Measurements from ENCODE around the gene SI. TPM values are rescaled to one million over a fixed set of nuclear protein-coding genes. Genes with fewer than 3 reads are reported as not detected.
"Not testable (repeated sequence)": the region's sequence is repeated elsewhere in the genome, so short reads cannot be mapped to it uniquely, and the experiment has no call there.

The SI gene
- total RNA-seq, 2 donors from 2014 or later, result not detected

DNA sequence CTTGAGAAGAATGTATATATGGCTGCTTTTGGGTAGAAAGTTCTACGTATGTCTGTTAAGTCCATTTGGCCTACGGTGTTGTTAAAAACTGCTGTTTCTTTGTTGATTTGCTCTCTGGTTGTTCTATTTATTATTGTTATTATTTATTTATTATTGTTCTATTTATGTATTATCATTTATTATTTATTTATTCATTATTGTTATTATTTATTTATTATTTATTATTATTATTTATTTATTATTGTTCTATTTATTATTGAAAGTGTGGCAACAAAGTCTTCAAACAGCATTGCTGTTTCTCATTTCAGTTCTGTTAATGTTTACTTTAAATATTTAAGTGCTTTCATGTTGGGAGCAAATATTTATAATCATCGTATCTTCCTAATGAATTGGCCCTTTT, 66.7 kb downstream of the SI start:
- H3K4me1 ChIP-seq (ENCODE audit: control insufficient read depth in 1 of 2, low read depth in 2 of 2), result no peaks in the 10 kb centered on the region
- no peaks in the 10 kb centered on the region for H3K9me3 ChIP-seq
- TF ChIP-seq, protein P1, sequence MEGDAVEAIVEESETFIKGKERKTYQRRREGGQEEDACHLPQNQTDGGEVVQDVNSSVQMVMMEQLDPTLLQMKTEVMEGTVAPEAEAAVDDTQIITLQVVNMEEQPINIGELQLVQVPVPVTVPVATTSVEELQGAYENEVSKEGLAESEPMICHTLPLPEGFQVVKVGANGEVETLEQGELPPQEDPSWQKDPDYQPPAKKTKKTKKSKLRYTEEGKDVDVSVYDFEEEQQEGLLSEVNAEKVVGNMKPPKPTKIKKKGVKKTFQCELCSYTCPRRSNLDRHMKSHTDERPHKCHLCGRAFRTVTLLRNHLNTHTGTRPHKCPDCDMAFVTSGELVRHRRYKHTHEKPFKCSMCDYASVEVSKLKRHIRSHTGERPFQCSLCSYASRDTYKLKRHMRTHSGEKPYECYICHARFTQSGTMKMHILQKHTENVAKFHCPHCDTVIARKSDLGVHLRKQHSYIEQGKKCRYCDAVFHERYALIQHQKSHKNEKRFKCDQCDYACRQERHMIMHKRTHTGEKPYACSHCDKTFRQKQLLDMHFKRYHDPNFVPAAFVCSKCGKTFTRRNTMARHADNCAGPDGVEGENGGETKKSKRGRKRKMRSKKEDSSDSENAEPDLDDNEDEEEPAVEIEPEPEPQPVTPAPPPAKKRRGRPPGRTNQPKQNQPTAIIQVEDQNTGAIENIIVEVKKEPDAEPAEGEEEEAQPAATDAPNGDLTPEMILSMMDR (IDR thresholded peaks at IDR 0.05), result no peak
- H3K4me3 ChIP-seq, result no peak overlapping the region
- ATAC-seq (ENCODE audit: insufficient number of reproducible peaks, low FRiP score, low read depth) (no peak), DNase-seq (ENCODE audit: low spot score) (no peak)
- H3K27me3 ChIP-seq (replicated peaks; ENCODE audit: insufficient read depth), result no peaks in the 10 kb centered on the region
- no peak overlapping the region for H3K27ac ChIP-seq
- no peaks in the 10 kb centered on the region for H3K36me3 ChIP-seq

DNA sequence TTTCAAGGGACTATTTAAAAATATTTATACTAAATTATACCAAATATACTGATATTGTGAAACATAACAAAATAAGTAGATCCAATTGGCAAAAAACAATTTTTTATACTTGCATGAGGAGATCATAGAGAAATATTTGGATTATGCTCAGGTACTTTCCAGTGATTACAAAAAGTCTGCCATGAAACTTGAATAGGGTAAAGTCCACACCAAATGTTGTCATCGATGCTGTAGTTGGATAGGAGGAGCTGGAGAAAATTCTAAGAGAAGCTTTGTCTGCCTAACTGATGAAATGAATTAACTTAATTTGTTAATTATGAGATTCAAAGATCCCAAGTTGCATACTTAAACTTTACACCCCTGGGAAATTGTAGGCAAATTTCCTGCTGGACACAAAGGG, 93.3 kb downstream of the SI start:
- Histone ChIP-seq H3K4me3 (no peak overlapping the region), H3K4me1 (ENCODE audit: control insufficient read depth in 1 of 2, low read depth in 2 of 2) (no peaks in the 10 kb centered on the region), H3K9me3 (no peaks in the 10 kb centered on the region), H3K27me3 (replicated peaks; ENCODE audit: insufficient read depth) (no peaks in the 10 kb centered on the region), H3K27ac (no peak overlapping the region), H3K36me3 (no peaks in the 10 kb centered on the region)
- no peak for ATAC-seq (ENCODE audit: insufficient number of reproducible peaks, low FRiP score, low read depth)
- no peak for DNase-seq (ENCODE audit: low spot score)
- TF ChIP-seq, protein P1 (IDR thresholded peaks at IDR 0.05), result no peak

DNA sequence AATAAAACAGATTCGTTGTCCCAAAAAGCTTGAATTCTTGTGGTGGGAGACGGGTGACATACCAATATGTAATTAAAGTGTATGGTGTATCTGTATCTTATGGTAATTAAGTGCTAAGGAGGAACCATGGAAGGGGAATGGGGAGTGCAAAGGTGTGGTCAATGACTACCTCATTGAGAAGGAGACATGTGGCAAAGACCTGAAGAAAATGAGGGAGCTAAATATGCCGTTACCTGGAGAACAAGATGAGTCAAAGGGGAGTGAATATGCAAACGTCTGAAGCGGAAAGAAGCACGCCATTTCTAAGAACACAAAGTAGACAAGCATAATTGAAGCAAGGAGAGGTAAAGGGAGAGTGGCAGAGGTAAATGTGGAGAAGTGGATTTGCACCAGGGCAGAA, 115.7 kb downstream of the SI start:
- DNase-seq (ENCODE audit: low spot score) (no peak), ATAC-seq (ENCODE audit: insufficient number of reproducible peaks, low FRiP score, low read depth) (no peak)
- Histone ChIP-seq H3K27ac (no peak overlapping the region), H3K4me3 (no peak overlapping the region), H3K27me3 (replicated peaks; ENCODE audit: insufficient read depth) (no peaks in the 10 kb centered on the region), H3K36me3 (no peaks in the 10 kb centered on the region), H3K4me1 (ENCODE audit: control insufficient read depth in 1 of 2, low read depth in 2 of 2) (no peaks in the 10 kb centered on the region), H3K9me3 (no peaks in the 10 kb centered on the region)
- TF ChIP-seq, protein P1 (IDR thresholded peaks at IDR 0.05), result no peak

DNA sequence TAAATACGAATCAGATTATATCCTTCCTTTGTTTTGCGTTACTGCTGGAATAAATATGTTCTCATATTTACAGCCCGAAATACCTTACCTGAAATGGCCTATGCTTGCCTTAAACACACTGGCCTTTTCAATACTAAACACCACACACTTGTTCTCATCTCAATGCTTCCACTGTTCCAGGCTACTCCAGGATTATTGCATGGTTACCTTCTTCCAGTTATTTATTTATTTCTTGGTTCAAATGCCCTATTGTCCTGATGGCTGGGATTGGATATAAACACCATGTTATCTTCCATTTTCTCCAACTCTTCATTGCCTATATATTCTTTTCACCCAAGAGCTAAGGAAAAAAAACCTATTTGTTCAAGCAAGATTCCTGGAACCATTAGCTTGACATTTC, 125.3 kb downstream of the SI start:
- no peak for DNase-seq (ENCODE audit: low spot score)
- TF ChIP-seq, protein P1 (IDR thresholded peaks at IDR 0.05), result no peak
- ATAC-seq (ENCODE audit: insufficient number of reproducible peaks, low FRiP score, low read depth), result no peak

DNA sequence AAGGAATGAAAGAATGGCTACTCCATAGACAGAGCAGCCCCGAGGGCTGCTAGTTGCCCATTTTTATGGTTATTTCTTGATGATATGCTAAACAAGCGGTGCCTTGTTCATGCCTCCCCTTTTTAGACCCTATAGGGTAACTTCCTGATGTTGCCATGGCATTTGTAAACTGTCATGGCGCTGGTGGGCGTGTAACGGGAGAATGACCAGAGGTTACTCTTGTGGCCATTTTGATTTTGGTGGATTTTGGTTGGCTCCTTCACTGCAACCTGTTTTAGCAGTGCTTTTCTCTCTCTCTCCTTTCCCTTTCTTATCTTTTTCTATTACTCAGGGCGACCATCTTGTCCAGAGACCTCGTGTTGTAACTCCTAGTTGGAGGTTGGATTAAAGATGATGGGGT, 126.9 kb downstream of the SI start:
- not testable (repeated sequence) for ATAC-seq (ENCODE audit: insufficient number of reproducible peaks, low FRiP score, low read depth); H3K4me3 ChIP-seq; H3K36me3 ChIP-seq; DNase-seq (ENCODE audit: low spot score); H3K27ac ChIP-seq; H3K4me1 ChIP-seq (ENCODE audit: control insufficient read depth in 1 of 2, low read depth in 2 of 2); H3K9me3 ChIP-seq; H3K27me3 ChIP-seq (replicated peaks; ENCODE audit: insufficient read depth)

More for the DNA sequence above, 125.3 kb downstream of the SI start:
- Histone ChIP-seq H3K36me3 (no peaks in the 10 kb centered on the region), H3K27me3 (replicated peaks; ENCODE audit: insufficient read depth) (no peaks in the 10 kb centered on the region), H3K4me3 (no peak overlapping the region), H3K4me1 (ENCODE audit: control insufficient read depth in 1 of 2, low read depth in 2 of 2) (no peaks in the 10 kb centered on the region), H3K27ac (no peak overlapping the region), H3K9me3 (no peaks in the 10 kb centered on the region)

DNA sequence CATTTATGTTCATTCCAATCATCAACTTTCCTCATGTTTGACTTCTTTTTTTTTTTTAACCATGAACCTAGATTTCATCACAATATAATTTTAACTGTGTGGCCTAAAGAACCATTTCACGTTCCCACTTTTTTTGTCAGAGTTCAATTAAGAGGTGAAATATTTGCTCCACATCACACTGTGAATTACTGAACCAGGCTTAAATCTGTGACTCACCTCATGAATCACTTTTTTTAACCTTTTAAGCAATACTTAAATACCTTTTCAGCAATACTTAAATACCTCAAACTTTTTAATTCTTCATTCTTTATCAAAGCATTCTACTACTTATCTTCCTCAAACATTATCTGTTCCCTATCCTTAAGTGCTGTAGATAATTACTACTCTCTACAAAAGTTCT, 137.6 kb downstream of the SI start:
- no peak for ATAC-seq (ENCODE audit: insufficient number of reproducible peaks, low FRiP score, low read depth)
- no peaks in the 10 kb centered on the region for H3K9me3 ChIP-seq

More for the DNA sequence above, 137.6 kb downstream of the SI start:
- Histone ChIP-seq H3K27ac (no peak overlapping the region), H3K36me3 (no peaks in the 10 kb centered on the region), H3K27me3 (replicated peaks; ENCODE audit: insufficient read depth) (no peaks in the 10 kb centered on the region), H3K4me3 (no peak overlapping the region), H3K4me1 (ENCODE audit: control insufficient read depth in 1 of 2, low read depth in 2 of 2) (no peaks in the 10 kb centered on the region)
- DNase-seq (ENCODE audit: low spot score), result no peak
- TF ChIP-seq, protein P1 (IDR thresholded peaks at IDR 0.05), result no peak

All from thoracic aorta (tissue), 2 donors.